Measurements from ENCODE around the gene EMX2. TPM values are rescaled to one million over a fixed set of nuclear protein-coding genes. Genes with fewer than 3 reads are reported as not detected.

The EMX2 gene
- total RNA-seq, 1 experiment from 2014 or later, result not detected

DNA sequence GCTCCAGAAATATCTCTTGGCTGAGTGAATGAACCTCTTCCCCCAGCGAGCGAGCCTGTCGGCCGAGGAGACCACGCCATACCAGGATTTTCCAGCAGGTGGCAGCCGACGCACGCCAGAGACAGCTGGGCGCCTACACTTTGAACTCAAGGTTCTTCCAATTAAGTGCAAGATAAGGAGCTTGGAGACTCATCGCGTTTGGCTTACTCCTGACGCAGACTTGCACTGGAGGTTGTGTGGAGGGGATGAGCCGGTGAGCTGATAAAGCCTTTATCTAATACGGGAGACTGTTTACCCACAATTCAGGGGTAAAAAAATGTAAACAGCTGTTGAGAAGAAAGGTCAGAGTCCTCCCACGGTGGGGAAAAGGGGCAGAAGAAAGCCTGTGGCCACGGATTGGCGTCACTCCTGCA lies 45.9 kb upstream of the EMX2 start (continued):
- TF ChIP-seq SIN3A (IDR thresholded peaks at IDR 0.05; ENCODE audit: low read depth) (no peak), ZFX (IDR thresholded peaks at IDR 0.05) (no peak), JUND (IDR thresholded peaks at IDR 0.05) (no peak), EZH2 (IDR thresholded peaks at IDR 0.05) (no peak), POLR2A (IDR thresholded peaks at IDR 0.05; ENCODE audit: borderline replicate concordance, extremely low read depth, insufficient read depth, insufficient read length) (no peak), CEBPB (IDR thresholded peaks at IDR 0.05; ENCODE audit: low read depth) (no peak), YY1 (IDR thresholded peaks at IDR 0.05; ENCODE audit: extremely low read depth, insufficient replicate concordance, low read depth, low read length) (peak; percentile 62), TCF7L2 (IDR thresholded peaks at IDR 0.05; ENCODE audit: borderline replicate concordance, extremely low read depth, insufficient read depth, insufficient read length) (peak; percentile 94)
- TF ChIP-seq, protein P1, sequence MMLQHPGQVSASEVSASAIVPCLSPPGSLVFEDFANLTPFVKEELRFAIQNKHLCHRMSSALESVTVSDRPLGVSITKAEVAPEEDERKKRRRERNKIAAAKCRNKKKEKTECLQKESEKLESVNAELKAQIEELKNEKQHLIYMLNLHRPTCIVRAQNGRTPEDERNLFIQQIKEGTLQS (IDR thresholded peaks at IDR 0.05), result no peak
- TF ChIP-seq, protein P2, sequence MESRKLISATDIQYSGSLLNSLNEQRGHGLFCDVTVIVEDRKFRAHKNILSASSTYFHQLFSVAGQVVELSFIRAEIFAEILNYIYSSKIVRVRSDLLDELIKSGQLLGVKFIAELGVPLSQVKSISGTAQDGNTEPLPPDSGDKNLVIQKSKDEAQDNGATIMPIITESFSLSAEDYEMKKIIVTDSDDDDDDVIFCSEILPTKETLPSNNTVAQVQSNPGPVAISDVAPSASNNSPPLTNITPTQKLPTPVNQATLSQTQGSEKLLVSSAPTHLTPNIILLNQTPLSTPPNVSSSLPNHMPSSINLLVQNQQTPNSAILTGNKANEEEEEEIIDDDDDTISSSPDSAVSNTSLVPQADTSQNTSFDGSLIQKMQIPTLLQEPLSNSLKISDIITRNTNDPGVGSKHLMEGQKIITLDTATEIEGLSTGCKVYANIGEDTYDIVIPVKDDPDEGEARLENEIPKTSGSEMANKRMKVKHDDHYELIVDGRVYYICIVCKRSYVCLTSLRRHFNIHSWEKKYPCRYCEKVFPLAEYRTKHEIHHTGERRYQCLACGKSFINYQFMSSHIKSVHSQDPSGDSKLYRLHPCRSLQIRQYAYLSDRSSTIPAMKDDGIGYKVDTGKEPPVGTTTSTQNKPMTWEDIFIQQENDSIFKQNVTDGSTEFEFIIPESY (IDR thresholded peaks at IDR 0.05; ENCODE audit: extremely low read depth, insufficient replicate concordance, low read length), result no peak

DNA sequence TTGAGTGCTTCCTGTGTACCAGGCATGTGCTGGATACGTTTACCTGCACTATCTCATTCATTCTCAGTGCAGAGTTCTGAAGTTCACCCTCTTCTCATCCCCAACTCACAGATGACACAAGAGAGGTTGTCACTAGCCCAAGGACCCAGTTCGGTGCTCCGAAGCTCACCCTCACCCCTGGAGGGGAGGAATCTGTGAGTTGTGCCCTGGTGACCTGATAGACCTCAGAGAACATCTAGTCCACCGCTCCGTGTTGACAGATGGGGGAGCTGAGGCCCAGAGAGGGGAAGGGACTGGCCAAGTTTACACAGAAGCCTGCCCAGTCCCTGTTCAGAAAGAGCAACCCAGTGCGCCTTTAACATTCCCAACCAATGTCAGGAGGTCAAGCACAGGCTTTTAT lies 44.8 kb upstream of the EMX2 start:
- CTCF ChIA-PET, result interaction anchor here (1.5 to 3.9 kb wide), 7 partner anchors 55 to 1067 kb away, joined by 9 to 57 read pairs (median 16); no protein-coding TSS in a partner anchor
- TF ChIP-seq YY1 (IDR thresholded peaks at IDR 0.05; ENCODE audit: extremely low read depth, insufficient replicate concordance, low read depth, low read length) (no peak), SP1 (IDR thresholded peaks at IDR 0.05; ENCODE audit: low read depth) (no peak), EZH2phosphoT487 (IDR thresholded peaks at IDR 0.05; ENCODE audit: borderline replicate concordance) (no peak), EZH2 (IDR thresholded peaks at IDR 0.05) (no peak), CEBPB (IDR thresholded peaks at IDR 0.05; ENCODE audit: low read depth) (no peak), SIN3A (IDR thresholded peaks at IDR 0.05; ENCODE audit: low read depth) (no peak), ELF1 (IDR thresholded peaks at IDR 0.05; ENCODE audit: borderline replicate concordance, low read depth) (no peak), ZNF274 (IDR thresholded peaks at IDR 0.05; ENCODE audit: low read depth, low read length) (no peak), RAD21 (IDR thresholded peaks at IDR 0.05; ENCODE audit: low read depth) (no peak), POLR2A (IDR thresholded peaks at IDR 0.05; ENCODE audit: borderline replicate concordance, extremely low read depth, insufficient read depth, insufficient read length) (no peak), ZFX (IDR thresholded peaks at IDR 0.05) (no peak)
- TF ChIP-seq, protein P2 (IDR thresholded peaks at IDR 0.05; ENCODE audit: extremely low read depth, insufficient replicate concordance, low read length), result no peak
- TF ChIP-seq, protein P1 (IDR thresholded peaks at IDR 0.05), result no peak
- TF ChIP-seq, protein P3, sequence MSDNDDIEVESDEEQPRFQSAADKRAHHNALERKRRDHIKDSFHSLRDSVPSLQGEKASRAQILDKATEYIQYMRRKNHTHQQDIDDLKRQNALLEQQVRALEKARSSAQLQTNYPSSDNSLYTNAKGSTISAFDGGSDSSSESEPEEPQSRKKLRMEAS (IDR thresholded peaks at IDR 0.05), result no peak
- TF ChIP-seq, protein P4, sequence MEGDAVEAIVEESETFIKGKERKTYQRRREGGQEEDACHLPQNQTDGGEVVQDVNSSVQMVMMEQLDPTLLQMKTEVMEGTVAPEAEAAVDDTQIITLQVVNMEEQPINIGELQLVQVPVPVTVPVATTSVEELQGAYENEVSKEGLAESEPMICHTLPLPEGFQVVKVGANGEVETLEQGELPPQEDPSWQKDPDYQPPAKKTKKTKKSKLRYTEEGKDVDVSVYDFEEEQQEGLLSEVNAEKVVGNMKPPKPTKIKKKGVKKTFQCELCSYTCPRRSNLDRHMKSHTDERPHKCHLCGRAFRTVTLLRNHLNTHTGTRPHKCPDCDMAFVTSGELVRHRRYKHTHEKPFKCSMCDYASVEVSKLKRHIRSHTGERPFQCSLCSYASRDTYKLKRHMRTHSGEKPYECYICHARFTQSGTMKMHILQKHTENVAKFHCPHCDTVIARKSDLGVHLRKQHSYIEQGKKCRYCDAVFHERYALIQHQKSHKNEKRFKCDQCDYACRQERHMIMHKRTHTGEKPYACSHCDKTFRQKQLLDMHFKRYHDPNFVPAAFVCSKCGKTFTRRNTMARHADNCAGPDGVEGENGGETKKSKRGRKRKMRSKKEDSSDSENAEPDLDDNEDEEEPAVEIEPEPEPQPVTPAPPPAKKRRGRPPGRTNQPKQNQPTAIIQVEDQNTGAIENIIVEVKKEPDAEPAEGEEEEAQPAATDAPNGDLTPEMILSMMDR (IDR thresholded peaks at IDR 0.05 in 2 of 3, conservative IDR thresholded peaks at IDR 0.05 in 1 of 3; ENCODE audit: borderline replicate concordance in 1 of 3, insufficient read depth in 1 of 3, low read depth in 2 of 3, low read length in 2 of 3), result no peak

More for the DNA sequence above, 44.8 kb upstream of the EMX2 start:
- ChIA-PET RAD21 (ENCODE audit: low non-redundant PET in 1 of 2, low total read pairs in 2 of 2, uncharacterized antibody in 2 of 2, unreplicated experiment in 2 of 2) (interaction anchor here in 1 of 2 experiments (1.5 kb wide), 1 partner anchor 1067 kb away, joined by 3 read pairs; no protein-coding TSS in a partner anchor), POLR2A (no interaction called here)
- no peak for DNase-seq (ENCODE audit: low read depth, low spot score)
- BruUV-seq (replicated peaks), result no TSS peak
- no peaks in the 10 kb centered on the region for H3K9me3 ChIP-seq (ENCODE audit: control insufficient read depth in 1 of 2, insufficient read depth in 1 of 2, low read depth in 1 of 2, low read length in 2 of 2)
- intact Hi-C loops (cut with micrococcal nuclease), result loop anchor here (2.0 kb wide), 1 partner anchor 609 kb away; no protein-coding TSS in a partner anchor
- no peaks in the 10 kb centered on the region for H4K20me1 ChIP-seq (ENCODE audit: insufficient read depth)
- H3K27ac ChIP-seq (ENCODE audit: low read depth, low read length), result no peak overlapping the region
- no peak overlapping the region for H3K4me3 ChIP-seq (replicated peaks in 1 of 2; ENCODE audit: low read depth in 1 of 2, low read length in 2 of 2)
- no peak overlapping the region for H3K4me2 ChIP-seq (ENCODE audit: low read length)
- no peaks in the 10 kb centered on the region for H3K79me2 ChIP-seq (ENCODE audit: insufficient read depth, low read length)
- no peak overlapping the region for H2AFZ ChIP-seq (ENCODE audit: low read depth, low read length, poor library complexity, severe bottlenecking)
- peaks cover 0 to 7% of the 10 kb centered on the region in 2 experiments; a peak in 1 of 4 replicates for H3K4me1 ChIP-seq (ENCODE audit: control insufficient read depth in 1 of 2, insufficient read depth in 2 of 2, low read length in 2 of 2)
- H3K9ac ChIP-seq (ENCODE audit: low read length), result no peak overlapping the region
- no peaks in the 10 kb centered on the region for H3K9me2 ChIP-seq (ENCODE audit: insufficient read depth)
- no peaks in the 10 kb centered on the region for H3K36me3 ChIP-seq (ENCODE audit: control insufficient read depth in 1 of 2, insufficient read depth in 2 of 2, low read length in 2 of 2)
- peaks cover 26% of the 10 kb centered on the region for H3K27me3 ChIP-seq (ENCODE audit: insufficient read depth, low read length)
- no peak for ATAC-seq
